Measurements from ENCODE around the gene KRTAP9-4.
"Not testable (repeated sequence)": the region's sequence is repeated elsewhere in the genome, so short reads cannot be mapped to it uniquely, and the experiment has no call there.

The KRTAP9-4 gene

GRCh38 chr17:41267711-41268110 is 18.2 kb downstream of the KRTAP9-4 start:
- no peak for DNase-seq

GRCh38 chr17:41271323-41271722 is 21.8 kb downstream of the KRTAP9-4 start:
- not testable (repeated sequence) for DNase-seq

- DNase-seq, result no peak
These were observed 22.4 kb downstream of the KRTAP9-4 start for GRCh38 chr17:41271858-41272257.

- not testable (repeated sequence) for DNase-seq
These were observed 26.2 kb downstream of the KRTAP9-4 start, which contains the start of gene KRTAP9-7 for GRCh38 chr17:41275648-41276190. TSS of gene KRTAP9-7 (plus strand) at chr17:41275698. CDS start at chr17:41275698, 0 bp downstream.

GRCh38 chr17:41278176-41278955 is 28.9 kb downstream of the KRTAP9-4 start:
- DNase-seq, result no peak

- no peak for DNase-seq
These were observed 34.6 kb downstream of the KRTAP9-4 start for GRCh38 chr17:41284043-41284442.

GRCh38 chr17:41284546-41284945 is 35.1 kb downstream of the KRTAP9-4 start:
- no peak for DNase-seq

- no peak for DNase-seq
These were observed 37.6 kb downstream of the KRTAP9-4 start for GRCh38 chr17:41287050-41287449.

GRCh38 chr17:41294016-41294415 is 44.5 kb downstream of the KRTAP9-4 start:
- no peak for DNase-seq

GRCh38 chr17:41296846-41297245 is 47.4 kb downstream of the KRTAP9-4 start:
- no peak for DNase-seq

GRCh38 chr17:41298458-41299135 is 49.1 kb downstream of the KRTAP9-4 start:
- no peak for DNase-seq
